Middle frontal gyrus (tissue), 1 donor: Measurements from ENCODE around the gene SLC12A8.

Experiments
- DNase-seq: peaks from one replicate; pipeline ENCODE4 v3.0.0-alpha.2; 2015; ENCODE audit warnings: low spot score; ENCODE audit errors: extremely low spot score

The SLC12A8 gene

DNA sequence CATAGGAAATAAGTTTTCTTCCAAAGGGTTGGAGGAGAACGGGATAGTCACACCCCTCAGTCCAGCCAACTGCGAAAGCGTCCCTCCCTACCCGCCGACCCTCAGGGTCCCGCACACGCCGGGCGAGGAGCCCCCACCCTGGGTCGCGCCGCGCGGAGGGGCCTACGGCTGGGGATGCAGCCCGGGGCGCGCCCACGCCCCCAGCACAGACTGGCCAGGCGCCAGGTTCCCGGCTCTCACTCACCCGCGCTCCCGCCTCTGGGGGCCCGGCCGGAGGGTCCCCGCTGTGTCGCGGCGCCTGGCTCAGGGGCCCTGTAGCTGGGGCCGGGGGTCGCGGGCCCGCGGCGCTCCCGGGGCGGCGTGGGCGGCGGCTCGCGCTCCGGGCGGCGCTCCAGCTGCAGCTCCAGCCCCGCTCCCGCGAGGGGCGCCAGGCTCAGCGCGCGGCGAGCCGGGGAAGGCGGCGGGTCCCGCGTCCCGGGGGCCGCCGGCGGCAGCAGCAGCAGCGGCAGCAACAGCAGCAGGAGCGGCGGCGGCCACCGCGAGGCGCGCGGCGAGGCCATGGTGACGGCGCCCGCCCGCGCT, 157.1 kb downstream of the SLC12A8 start:
- no peak for DNase-seq

DNA sequence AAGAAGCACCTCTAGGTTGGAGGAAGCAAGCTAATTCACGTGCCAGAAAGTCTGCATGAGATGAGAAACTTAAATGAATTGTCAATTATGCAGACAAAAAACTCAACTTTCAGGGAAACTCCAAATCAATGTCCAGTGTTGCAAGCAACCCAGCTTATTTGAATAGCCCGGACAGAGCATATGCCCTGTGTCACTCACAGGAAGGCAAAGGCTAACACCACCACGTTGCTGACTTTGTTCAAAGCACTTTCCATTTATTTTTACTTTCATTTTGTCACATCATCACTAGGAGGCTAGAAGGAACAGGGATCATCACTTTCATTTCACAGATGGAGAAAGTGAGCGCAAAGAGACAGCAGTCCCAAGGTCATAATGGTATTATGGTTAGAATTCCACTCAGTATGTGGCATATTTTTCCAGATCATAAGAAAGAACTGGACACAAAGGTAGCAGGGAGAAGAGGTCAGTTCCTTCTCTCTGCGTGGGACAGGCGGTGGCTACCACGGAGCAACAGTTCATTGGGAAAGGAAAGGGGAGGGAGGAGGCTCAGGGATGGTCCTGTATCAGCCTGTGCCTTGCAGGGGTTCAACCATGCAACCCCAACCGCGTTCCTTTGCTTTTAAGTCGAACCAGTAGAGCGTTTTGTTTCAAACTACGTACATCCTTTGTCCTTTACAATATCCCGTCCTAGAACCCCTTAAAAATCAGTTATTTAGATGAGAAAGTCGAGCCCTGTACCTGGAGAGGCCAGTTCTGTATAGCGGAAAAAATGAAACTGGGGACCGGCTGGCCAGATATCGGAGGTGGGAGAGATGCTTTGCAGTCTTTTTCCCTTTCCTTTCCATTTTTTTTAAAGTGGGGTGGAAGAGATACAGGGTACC, 157.9 kb downstream of the SLC12A8 start:
- no peak for DNase-seq

DNA sequence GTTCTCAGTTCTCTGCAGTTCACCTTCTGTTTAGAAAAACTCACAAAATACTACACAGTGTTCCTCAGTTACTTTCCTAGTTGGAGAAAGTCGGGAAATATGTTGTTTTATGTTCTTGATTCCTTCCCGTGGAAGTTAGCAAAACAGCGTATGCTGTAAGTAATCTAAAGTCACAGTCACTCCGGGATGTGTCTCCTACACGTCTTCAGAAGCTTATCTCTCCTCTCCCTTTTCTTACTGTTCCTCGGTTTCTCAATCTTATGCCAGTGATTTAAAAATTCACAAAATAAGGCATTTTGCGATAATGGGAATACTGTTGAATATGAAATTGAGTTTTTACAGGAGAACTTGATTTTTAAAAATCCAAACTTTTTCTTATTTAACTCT, 158.5 kb downstream of the SLC12A8 start:
- no peak for DNase-seq

- no peak for DNase-seq
These were observed 159.2 kb downstream of the SLC12A8 start for GRCh38 chr3:125053304-125053699.

GRCh38 chr3:125052624-125053303, 159.8 kb downstream of the SLC12A8 start:
- no peak for DNase-seq

- no peak for DNase-seq
These were observed 160.6 kb downstream of the SLC12A8 start for GRCh38 chr3:125051715-125052581.

GRCh38 chr3:125051205-125051604, 161.3 kb downstream of the SLC12A8 start:
- no peak for DNase-seq

DNA sequence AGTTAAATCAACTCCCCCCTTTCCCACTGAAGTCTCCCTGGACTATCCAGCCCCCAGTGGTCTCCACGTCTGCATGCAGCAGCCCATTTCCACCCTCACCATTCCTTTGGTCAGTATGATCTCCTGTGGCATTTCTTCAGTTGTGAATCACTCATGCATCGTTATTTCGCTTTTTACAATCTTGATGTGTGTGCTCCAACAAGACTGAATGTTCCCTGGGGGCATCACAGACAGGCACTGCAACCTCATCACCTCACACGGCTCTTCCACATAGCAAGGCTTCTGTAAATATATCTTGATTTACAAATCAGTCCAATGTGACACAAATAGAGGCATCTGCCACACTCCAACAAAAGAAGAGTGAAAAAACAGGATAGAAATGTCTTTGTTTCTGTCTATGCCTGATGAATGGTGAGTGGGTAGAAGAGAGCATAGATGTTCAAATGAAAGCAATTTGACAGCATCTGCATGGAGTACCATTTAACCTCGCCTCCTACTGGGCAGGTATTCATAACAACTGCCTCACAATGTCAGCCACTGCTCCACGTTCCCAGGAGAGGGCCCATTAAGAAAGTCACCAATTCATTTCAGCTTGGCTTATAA, 162.0 kb downstream of the SLC12A8 start:
- no peak for DNase-seq

DNA sequence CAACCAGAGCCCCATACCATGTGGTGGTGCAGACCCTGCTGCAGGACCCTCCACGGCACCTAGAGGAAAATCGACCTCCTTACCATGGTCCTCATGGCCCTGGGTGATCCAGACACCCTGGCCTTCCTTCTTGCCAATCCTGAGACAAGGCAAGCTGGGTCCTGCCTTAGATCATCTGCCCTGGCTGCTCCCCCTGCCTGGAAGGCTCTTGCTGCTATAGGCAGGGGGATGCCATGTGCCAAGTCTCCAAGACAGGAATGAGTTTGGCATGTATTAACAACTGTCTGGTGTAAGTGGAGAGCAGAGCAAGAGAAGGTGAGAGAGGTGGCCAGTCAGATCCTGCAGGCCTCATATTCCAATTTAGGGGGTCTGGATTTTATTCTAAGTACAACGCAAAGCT, 164.3 kb downstream of the SLC12A8 start:
- no peak for DNase-seq

DNA sequence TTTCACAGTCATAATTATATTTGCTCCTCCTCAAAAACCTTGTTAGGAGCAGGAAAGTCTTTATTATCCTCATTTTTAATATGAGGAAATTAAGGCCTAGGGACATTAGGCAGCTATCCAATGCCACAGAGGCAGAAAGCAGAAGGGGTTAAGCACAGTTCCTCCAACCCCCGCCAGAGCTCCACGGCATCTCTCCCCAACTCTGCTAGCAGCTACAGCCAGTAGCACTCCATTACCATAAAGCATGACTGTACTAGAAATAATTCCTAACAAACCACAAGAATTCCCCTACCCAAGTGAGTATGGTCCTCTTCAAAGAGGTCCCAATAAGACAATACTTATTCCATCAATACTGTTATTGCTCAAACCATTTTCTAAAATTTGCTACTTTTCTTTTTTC, 166.6 kb downstream of the SLC12A8 start:
- no peak for DNase-seq

DNA sequence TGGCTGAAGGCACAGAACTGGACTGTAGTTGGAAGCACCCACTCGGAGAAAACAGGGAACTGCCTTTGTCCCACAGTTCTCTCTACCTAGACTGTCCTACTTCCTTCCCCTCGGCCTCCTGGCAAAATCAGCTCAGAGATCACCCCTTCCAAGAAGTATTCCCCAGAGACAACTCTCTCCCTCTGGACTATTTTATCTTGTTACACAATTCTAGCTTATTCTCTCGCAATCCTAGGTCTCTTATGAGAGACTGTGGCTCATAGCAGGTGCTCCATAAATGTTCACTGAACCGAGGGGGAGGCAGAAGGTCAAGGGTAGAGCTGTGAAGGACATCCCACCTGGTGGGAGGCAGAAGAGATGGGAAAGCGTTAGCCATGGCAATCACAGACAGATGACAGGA, 167.4 kb downstream of the SLC12A8 start:
- no peak for DNase-seq

GRCh38 chr3:125043599-125044151, 168.9 kb downstream of the SLC12A8 start:
- no peak for DNase-seq

GRCh38 chr3:125042725-125043406, 169.7 kb downstream of the SLC12A8 start:
- no peak for DNase-seq

- no peak for DNase-seq
These were observed 173.1 kb downstream of the SLC12A8 start for GRCh38 chr3:125039131-125040100.

DNA sequence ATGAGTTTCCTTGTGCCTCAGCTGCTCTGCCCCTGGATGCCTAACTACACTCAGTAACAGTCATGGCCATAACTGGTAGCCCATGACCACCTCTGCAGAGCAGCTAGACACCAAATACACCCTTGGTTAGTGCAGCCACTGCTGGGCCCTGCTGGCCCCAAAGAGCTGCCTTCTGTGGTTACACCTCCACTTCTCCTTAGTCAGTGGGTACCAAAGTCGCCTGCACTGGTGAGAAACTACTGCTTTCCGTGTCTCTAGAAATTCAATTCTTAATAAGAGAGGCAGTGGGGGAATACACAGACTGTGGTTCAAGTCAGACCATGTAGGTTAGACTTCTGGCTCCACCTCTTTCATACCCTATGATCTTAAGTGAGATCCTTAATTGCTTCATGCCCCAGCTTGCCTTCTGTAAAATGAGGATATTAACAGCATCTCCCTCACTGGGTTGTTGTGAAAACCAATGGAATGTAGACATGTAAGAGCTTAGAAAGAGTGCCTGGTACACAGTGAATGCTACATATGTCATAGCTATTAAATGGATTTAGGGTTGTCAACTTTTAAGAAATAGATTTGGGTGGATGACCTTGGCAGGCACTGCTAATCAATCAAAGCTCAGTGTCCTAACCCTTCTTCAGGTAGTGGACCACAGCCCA, 174.9 kb downstream of the SLC12A8 start:
- DNase-seq, result no peak

DNA sequence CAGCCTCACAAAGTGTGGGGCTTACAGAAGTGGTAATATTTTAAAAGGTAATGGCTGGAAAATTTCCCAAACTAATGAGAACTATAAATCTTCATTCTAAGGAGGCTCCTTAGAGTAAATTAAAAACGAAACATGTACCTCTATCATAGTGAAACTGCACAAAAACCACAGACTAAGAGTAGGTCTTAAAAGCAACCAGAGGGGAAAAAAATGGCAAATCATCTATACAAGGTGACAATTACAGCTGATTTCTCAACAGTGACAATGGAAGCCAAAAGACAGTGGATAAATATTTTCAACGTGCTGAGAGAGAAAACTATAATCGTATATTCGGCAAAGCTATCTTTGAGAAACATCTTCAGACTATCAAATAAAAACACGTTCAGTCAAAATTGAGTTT, 177.3 kb downstream of the SLC12A8 start:
- DNase-seq, result no peak

GRCh38 chr3:125033616-125034015, 178.9 kb downstream of the SLC12A8 start:
- no peak for DNase-seq

DNA sequence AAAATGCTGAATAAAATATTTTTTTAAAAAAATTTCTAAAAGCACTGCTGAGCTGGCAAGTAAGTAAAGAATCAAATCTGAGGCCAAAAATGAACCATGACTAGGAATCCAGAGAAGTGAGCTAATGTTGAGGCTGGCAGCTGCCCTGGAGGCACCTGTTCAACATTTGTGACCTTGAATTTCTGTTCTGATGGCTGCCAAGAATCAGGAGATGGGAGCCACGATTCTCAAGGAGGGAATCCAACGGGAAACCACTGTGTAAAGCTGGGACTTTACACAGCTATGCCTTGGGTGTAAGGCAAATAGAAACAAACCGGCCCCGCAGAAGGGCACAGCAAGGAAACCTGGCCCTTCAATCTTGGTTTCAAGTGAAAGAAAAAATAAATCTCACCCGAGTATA, 179.4 kb downstream of the SLC12A8 start:
- no peak for DNase-seq
